Stimulated activated CD4-positive, alpha-beta T cell treated with anti-CD3 and anti-CD28 coated beads, Interleukin-1b, Interleukin-23, amount 100 ng/mL, for 24 hours (primary cell): ENCODE data around the gene CPLANE2.
"Not testable (repeated sequence)": the region's sequence is repeated elsewhere in the genome, so short reads cannot be mapped to it uniquely, and the experiment has no call there.

Source experiments
- DNase-seq, 4 experiments: peaks; one replicate each; pipeline ENCODE4 v3.0.0-alpha.2; 2020; ENCODE audit warnings: low read depth in 4 of 4, low spot score in 1 of 4

CPLANE2 gene

GRCh38 chr1:16231331-16232315 is 5.4 kb downstream of the CPLANE2 start:
- DNase-seq = no peak

GRCh38 chr1:16230744-16231143 is 6.2 kb downstream of the CPLANE2 start:
- no peak for DNase-seq

GRCh38 chr1:16229976-16230740 is 6.8 kb downstream of the CPLANE2 start:
- DNase-seq = no peak

GRCh38 chr1:16226490-16227179 is 10.3 kb downstream of the CPLANE2 start:
- DNase-seq = no peak

- DNase-seq = no peak
These were observed 10.9 kb downstream of the CPLANE2 start for GRCh38 chr1:16226129-16226489.

GRCh38 chr1:16224472-16224871 is 12.5 kb downstream of the CPLANE2 start:
- DNase-seq = no peak

- DNase-seq = not testable (repeated sequence)
These were observed 14.3 kb downstream of the CPLANE2 start for GRCh38 chr1:16222716-16223115.

- DNase-seq = no peak
These were observed 15.5 kb downstream of the CPLANE2 start for GRCh38 chr1:16221499-16221898.

- DNase-seq = no peak
These were observed 16.9 kb downstream of the CPLANE2 start for GRCh38 chr1:16219968-16220500.

GRCh38 chr1:16218674-16219071 is 18.3 kb downstream of the CPLANE2 start:
- DNase-seq = no peak

GRCh38 chr1:16218014-16218673 is 18.8 kb downstream of the CPLANE2 start:
- DNase-seq = no peak

- peak; percentile 74 to 93 (median 90) for DNase-seq
These were observed 19.8 kb downstream of the CPLANE2 start for GRCh38 chr1:16217061-16217785.

GRCh38 chr1:16215882-16216753 is 20.9 kb downstream of the CPLANE2 start:
- DNase-seq = peak in 2 of 4 experiments; percentile 32 to 41

- DNase-seq = not testable (repeated sequence)
These were observed 21.7 kb downstream of the CPLANE2 start for GRCh38 chr1:16215240-16215639.

- DNase-seq = not testable (repeated sequence)
These were observed 23.4 kb downstream of the CPLANE2 start for GRCh38 chr1:16213544-16213943.

- no peak for DNase-seq
These were observed 24.0 kb downstream of the CPLANE2 start for GRCh38 chr1:16213013-16213412.

GRCh38 chr1:16212251-16212961 is 24.6 kb downstream of the CPLANE2 start, which contains the start of gene ARHGEF19:
ARHGEF19 (minus strand) TSS chr1:16212652; CDS start chr1:16209054, 3,598 bp downstream.
- DNase-seq = no peak

- no peak for DNase-seq
These were observed 25.2 kb downstream of the CPLANE2 start for GRCh38 chr1:16211824-16212223.
